ENCODE results near the gene DEPDC4. TPM values are rescaled to one million over a fixed set of nuclear protein-coding genes. Genes with fewer than 3 reads are reported as not detected.

The DEPDC4 gene
- total RNA-seq, 3 donors from 2014 or later (not counting 1 experiment from before 2014, with no cell fraction given) = 0.16 TPM; not detected in 2

DNA sequence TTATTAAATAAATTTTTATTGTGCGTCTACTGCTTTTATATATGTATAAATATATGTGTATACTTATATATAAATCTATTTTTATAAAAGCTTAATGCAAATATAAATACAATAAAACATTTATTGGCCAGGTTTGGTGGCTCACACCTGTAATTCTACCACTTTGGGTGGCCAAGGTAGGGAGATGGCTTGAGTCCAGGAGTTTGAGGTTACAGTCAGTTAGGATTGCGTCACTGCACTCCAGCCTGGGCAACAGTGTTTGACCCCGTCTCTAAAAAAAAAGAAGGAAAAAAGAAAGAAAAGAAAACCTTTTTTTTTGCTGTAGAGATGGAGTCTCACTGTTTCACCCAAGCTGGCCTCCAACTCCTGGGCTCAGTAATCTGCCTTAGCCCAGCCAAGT, 45.4 kb downstream of the DEPDC4 start:
- Histone ChIP-seq H3K36me3 (ENCODE audit: control insufficient read depth, insufficient read depth, low read length) (peaks cover 63% of the 10 kb centered on the region), H3K4me3 (ENCODE audit: low read length) (no peak overlapping the region), H3K4me1 (ENCODE audit: control insufficient read depth, insufficient read depth, low read length) (no peaks in the 10 kb centered on the region), H3K9me3 (ENCODE audit: control insufficient read depth, insufficient read depth, low read length) (no peaks in the 10 kb centered on the region), H3K27ac (ENCODE audit: low read length) (no peak overlapping the region), H3K27me3 (ENCODE audit: control insufficient read depth, insufficient read depth, low read length) (no peaks in the 10 kb centered on the region)
- ATAC-seq (no peak), DNase-seq (no peak)
- Mint-ChIP-seq H3K36me3 (peaks cover 5% of the 10 kb centered on the region), H3K4me3 (no peak overlapping the region), H3K27me3 (ENCODE audit: low read depth in 2 of 2) (no peaks in the 10 kb centered on the region), H3K9me3 (no peaks in the 10 kb centered on the region), H3K27ac (no peak overlapping the region), H3K4me1 (no peaks in the 10 kb centered on the region)
- 90% methylated on average over 2 of the region's 3 CpGs for WGBS (ENCODE audit: insufficient coverage)
- TF ChIP-seq, protein P1, sequence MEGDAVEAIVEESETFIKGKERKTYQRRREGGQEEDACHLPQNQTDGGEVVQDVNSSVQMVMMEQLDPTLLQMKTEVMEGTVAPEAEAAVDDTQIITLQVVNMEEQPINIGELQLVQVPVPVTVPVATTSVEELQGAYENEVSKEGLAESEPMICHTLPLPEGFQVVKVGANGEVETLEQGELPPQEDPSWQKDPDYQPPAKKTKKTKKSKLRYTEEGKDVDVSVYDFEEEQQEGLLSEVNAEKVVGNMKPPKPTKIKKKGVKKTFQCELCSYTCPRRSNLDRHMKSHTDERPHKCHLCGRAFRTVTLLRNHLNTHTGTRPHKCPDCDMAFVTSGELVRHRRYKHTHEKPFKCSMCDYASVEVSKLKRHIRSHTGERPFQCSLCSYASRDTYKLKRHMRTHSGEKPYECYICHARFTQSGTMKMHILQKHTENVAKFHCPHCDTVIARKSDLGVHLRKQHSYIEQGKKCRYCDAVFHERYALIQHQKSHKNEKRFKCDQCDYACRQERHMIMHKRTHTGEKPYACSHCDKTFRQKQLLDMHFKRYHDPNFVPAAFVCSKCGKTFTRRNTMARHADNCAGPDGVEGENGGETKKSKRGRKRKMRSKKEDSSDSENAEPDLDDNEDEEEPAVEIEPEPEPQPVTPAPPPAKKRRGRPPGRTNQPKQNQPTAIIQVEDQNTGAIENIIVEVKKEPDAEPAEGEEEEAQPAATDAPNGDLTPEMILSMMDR (IDR thresholded peaks at IDR 0.05) = no peak
- intact Hi-C loops (cut with micrococcal nuclease) = no loop called here

DNA sequence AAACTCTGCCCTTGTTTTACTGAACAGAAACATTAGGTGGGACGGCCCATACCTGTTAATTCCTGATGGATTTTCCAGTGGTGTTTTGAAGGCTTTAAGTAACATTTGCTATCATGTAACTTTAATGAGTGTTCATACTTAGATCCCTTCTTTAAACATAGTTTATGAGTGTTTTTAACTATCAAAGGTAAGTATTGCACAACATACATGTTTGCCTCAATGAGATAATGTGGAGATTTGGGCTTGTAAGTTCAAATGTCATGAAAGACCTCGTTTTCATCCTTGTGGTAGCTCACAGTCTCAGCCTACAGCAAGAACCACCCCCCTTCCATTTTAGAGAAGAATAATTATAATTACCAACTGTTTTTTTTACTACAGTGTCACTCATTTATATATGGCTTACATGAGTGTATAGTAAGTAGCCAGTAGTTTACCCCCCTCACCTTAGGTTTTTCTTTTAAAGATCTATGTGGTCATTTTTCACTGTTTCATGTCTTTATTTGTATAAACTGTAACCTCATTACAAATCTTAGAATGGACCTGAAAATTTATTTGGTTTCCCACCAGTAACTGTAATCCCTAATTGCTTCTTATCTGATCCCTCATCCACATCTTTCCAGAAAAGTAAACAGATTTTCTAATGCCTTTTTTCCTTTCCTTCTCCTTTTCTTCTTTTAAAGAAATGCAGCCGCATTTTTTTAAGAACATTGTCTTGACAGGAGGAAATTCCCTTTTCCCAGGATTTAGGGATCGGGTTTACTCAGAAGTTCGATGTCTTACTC, 47.4 kb downstream of the DEPDC4 start:
- intact Hi-C loops (cut with micrococcal nuclease) = no loop called here
- peaks cover 62% of the 10 kb centered on the region for H3K36me3 ChIP-seq (ENCODE audit: control insufficient read depth, insufficient read depth, low read length)
- 100% methylated on average over 5 of the region's 5 CpGs for WGBS (ENCODE audit: insufficient coverage)
- H3K4me3 ChIP-seq (ENCODE audit: low read length) = no peak overlapping the region
- H3K4me3 Mint-ChIP-seq = no peak overlapping the region
- ATAC-seq (no peak), DNase-seq (no peak)
- no peak overlapping the region for H3K27ac ChIP-seq (ENCODE audit: low read length)
- TF ChIP-seq, protein P1 (IDR thresholded peaks at IDR 0.05) = no peak
- no peaks in the 10 kb centered on the region for H3K9me3 ChIP-seq (ENCODE audit: control insufficient read depth, insufficient read depth, low read length)
- no peaks in the 10 kb centered on the region for H3K9me3 Mint-ChIP-seq
- no peak overlapping the region for H3K27ac Mint-ChIP-seq
- H3K27me3 ChIP-seq (ENCODE audit: control insufficient read depth, insufficient read depth, low read length) = no peaks in the 10 kb centered on the region
- no peaks in the 10 kb centered on the region for H3K27me3 Mint-ChIP-seq (ENCODE audit: low read depth in 2 of 2)
- no peaks in the 10 kb centered on the region for H3K4me1 ChIP-seq (ENCODE audit: control insufficient read depth, insufficient read depth, low read length)
- H3K4me1 Mint-ChIP-seq = no peaks in the 10 kb centered on the region
- peaks cover 13% of the 10 kb centered on the region for H3K36me3 Mint-ChIP-seq

DNA sequence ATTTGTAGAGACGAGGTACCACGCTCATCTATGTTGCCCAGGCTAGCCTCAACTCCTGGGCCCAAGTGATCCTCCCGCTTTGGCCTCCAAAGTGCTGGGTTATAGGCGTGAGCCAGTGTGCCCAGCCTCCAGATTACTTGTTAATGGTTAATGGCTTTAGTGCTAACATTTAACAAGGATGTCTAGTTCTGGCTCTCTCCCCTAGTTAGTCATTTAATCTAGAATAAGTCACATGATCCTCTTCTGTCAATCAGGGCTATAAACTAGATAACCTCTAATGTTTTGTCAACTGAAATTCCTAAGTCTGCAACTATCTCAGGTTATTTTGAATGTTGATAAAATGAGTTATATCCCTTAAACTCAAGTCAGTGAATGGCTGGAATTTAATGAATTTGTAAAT, 50.5 kb downstream of the DEPDC4 start:
- Histone ChIP-seq H3K4me3 (ENCODE audit: low read length) (no peak overlapping the region), H3K27ac (ENCODE audit: low read length) (no peak overlapping the region), H3K4me1 (ENCODE audit: control insufficient read depth, insufficient read depth, low read length) (no peaks in the 10 kb centered on the region), H3K36me3 (ENCODE audit: control insufficient read depth, insufficient read depth, low read length) (peaks cover 61% of the 10 kb centered on the region), H3K9me3 (ENCODE audit: control insufficient read depth, insufficient read depth, low read length) (no peaks in the 10 kb centered on the region), H3K27me3 (ENCODE audit: control insufficient read depth, insufficient read depth, low read length) (no peaks in the 10 kb centered on the region)
- intact Hi-C loops (cut with micrococcal nuclease) = no loop called here
- Mint-ChIP-seq H3K4me1 (no peaks in the 10 kb centered on the region), H3K36me3 (peaks cover 9% of the 10 kb centered on the region), H3K9me3 (no peaks in the 10 kb centered on the region), H3K27me3 (ENCODE audit: low read depth in 2 of 2) (no peaks in the 10 kb centered on the region), H3K27ac (no peak overlapping the region), H3K4me3 (no peak overlapping the region)
- DNase-seq (no peak), ATAC-seq (no peak)
- TF ChIP-seq, protein P1 (IDR thresholded peaks at IDR 0.05) = no peak
- WGBS (ENCODE audit: insufficient coverage) = 96% methylated on average over 4 of the region's 4 CpGs

DNA sequence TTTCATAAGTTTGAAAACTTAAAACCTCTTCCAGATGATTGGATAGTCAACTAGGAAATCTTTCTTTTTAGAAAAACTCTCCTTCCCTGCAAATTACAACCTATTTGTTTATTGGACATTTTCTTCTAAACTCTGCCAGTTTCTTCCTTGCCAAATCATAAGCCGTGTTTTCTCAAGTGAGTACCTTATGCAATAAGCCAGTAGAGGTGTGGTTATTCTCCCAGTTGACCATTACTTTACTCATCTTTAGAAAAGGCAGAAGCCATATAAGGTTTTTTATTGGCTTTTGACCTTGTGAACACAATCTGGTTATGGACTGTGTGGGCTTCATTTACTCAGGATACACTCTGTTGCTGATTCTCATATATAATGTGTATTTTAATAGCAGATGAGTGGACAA, 51.7 kb downstream of the DEPDC4 start:
- no CpG with 5 or more reads among the region's 1 CpG for WGBS (ENCODE audit: insufficient coverage)
- no peaks in the 10 kb centered on the region for H3K27me3 Mint-ChIP-seq (ENCODE audit: low read depth in 2 of 2)

More for the DNA sequence above, 51.7 kb downstream of the DEPDC4 start:
- Histone ChIP-seq H3K4me1 (ENCODE audit: control insufficient read depth, insufficient read depth, low read length) (no peaks in the 10 kb centered on the region), H3K9me3 (ENCODE audit: control insufficient read depth, insufficient read depth, low read length) (no peaks in the 10 kb centered on the region), H3K36me3 (ENCODE audit: control insufficient read depth, insufficient read depth, low read length) (peaks cover 63% of the 10 kb centered on the region), H3K27me3 (ENCODE audit: control insufficient read depth, insufficient read depth, low read length) (no peaks in the 10 kb centered on the region), H3K4me3 (ENCODE audit: low read length) (no peak overlapping the region), H3K27ac (ENCODE audit: low read length) (no peak overlapping the region)
- DNase-seq (no peak), ATAC-seq (no peak)
- H3K27ac Mint-ChIP-seq = peak overlapping the region in 1 of 2 donors; percentile 17
- H3K9me3 Mint-ChIP-seq = no peaks in the 10 kb centered on the region
- intact Hi-C loops (cut with micrococcal nuclease) = no loop called here
- H3K4me1 Mint-ChIP-seq = no peaks in the 10 kb centered on the region
- peaks cover 9% of the 10 kb centered on the region for H3K36me3 Mint-ChIP-seq
- TF ChIP-seq, protein P1 (IDR thresholded peaks at IDR 0.05) = no peak
- no peak overlapping the region for H3K4me3 Mint-ChIP-seq

All from natural killer cell (primary cell).